AG09309 (cell line): Measurements from ENCODE around the gene C6orf62.
A peak's percentile ranks its signal among the peaks of the same experiment; 100 is the strongest.
"Not testable (repeated sequence)": the region's sequence is repeated elsewhere in the genome, so short reads cannot be mapped to it uniquely, and the experiment has no call there.

Experiments used
- DNase-seq: peaks from one replicate; pipeline ENCODE4 v3.0.0-alpha.2; 2010; ENCODE audit warnings: low read depth
- H3K4me3 ChIP-seq: 2 replicates; pipeline ENCODE4 v1.5.1; 2011; ENCODE audit warnings: mild to moderate bottlenecking, low read depth, low read length, moderate library complexity; ENCODE audit not compliant: control insufficient read depth
- TF ChIP-seq, protein P1 (sequence below): IDR thresholded peaks from 2 replicates; pipeline ENCODE4 v1.5.1; 2011; ENCODE audit warnings: mild to moderate bottlenecking, low read depth, low read length, inconsistent platforms; ENCODE audit not compliant: insufficient read depth, control insufficient read depth; ENCODE audit errors: missing control alignments

The C6orf62 gene

DNA sequence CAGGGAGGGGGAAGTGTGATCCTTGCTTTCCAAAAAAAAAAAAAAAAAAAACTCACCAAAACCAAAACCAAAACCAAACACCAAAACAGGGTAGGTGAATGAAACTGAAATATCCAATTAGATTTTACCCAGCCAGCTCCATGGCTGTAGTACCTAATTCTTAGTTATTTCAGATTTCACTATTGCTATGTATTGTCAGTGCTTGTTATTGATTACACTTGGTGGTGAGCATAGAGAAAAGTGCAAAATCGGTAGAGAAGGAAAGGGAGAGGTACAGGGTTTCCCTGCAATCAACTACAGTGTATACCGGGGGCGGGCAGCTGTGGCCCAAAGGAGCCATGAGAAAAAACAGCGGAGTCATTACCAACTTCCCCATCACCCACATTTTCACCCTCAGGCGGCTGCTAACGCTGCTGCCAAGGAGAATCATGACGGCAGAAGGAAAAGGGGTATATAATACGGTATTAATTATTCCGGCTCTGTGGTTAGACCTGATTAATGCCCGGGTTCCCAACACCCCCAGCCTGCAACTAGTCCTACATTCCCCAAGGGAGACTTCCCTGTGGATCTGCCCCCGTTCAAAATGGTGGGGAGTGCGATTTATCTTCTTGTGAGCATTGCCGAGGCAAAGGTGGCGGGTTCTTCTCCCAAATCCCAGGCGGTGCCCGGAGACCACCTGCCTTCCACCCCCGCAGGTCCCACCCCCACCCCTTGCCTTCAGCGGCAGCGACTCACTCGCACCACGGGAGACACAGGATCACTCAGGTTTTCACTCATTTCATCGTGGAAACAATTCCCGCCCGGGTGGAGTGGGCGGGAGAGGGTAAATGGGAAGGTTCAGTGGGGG is at the start of gene C6orf62:
TSS of gene C6orf62 (minus strand) at position 30 of the 847 bp plus-strand sequence. CDS start 486 bp downstream, outside the sequence.
- TF ChIP-seq, protein P1, sequence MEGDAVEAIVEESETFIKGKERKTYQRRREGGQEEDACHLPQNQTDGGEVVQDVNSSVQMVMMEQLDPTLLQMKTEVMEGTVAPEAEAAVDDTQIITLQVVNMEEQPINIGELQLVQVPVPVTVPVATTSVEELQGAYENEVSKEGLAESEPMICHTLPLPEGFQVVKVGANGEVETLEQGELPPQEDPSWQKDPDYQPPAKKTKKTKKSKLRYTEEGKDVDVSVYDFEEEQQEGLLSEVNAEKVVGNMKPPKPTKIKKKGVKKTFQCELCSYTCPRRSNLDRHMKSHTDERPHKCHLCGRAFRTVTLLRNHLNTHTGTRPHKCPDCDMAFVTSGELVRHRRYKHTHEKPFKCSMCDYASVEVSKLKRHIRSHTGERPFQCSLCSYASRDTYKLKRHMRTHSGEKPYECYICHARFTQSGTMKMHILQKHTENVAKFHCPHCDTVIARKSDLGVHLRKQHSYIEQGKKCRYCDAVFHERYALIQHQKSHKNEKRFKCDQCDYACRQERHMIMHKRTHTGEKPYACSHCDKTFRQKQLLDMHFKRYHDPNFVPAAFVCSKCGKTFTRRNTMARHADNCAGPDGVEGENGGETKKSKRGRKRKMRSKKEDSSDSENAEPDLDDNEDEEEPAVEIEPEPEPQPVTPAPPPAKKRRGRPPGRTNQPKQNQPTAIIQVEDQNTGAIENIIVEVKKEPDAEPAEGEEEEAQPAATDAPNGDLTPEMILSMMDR = no peak
- no peak for DNase-seq
- H3K4me3 ChIP-seq = peak within 1 kb of the TSS; percentile 98

DNA sequence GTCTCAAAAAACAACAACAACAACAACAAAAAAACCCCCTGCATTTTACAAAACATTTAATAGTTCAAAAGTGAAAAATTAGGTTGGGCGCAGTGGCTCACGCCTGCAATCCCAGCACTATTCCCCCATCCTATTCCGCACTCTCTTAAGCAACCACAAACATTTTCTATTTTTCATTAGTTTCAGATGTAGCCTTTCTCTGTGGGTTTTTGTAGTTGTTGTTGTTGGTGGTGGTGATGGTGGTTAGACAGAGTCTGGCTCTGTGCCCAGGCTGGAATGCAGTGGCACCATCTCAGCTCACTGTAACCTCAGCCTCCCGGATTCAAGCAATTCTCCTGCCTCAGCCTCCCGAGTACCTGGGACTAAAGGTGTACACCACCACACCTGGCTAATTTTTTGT is 49.4 kb upstream of the C6orf62 start:
- no peak overlapping the region for H3K4me3 ChIP-seq
- DNase-seq = no peak
- TF ChIP-seq, protein P1 = no peak

DNA sequence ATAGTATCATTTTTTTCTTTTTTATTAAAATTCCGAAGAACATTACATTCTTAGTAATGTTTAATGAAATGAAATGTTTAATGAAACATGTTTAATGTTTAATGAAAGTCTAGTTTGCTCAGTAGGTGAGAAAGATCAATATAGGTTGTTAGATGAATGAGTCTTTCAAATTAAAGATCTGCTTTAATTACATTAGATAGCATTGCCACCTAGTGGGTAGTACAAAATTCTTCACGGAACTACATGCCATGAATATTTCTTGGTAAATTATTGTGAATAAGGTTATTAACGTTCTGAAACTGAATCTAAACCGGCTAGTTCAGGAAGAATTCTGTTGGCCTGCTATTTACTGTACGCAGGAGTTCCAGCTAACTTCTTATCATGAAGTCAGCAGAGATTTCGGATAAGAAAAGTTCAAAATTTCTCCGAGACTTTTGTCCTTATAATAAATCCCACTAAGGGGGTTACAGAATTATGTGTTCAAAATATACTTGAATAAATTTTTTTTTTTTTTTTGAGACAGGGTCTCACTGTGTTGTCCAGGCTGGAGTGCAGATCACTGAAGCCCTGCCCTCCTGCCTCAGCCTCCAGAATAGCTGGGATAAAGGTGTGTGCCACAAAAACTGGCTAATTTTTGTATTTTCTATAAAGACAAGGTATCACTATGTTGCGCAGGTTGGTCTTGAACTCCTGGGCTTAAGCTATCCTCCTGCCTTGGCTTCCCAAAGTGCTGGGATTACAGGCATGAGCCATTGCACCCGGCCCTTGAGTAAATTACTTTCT is 47.9 kb upstream of the C6orf62 start:
- no peak for DNase-seq
- H3K4me3 ChIP-seq = no peak overlapping the region
- TF ChIP-seq, protein P1 = peak; percentile 39

DNA sequence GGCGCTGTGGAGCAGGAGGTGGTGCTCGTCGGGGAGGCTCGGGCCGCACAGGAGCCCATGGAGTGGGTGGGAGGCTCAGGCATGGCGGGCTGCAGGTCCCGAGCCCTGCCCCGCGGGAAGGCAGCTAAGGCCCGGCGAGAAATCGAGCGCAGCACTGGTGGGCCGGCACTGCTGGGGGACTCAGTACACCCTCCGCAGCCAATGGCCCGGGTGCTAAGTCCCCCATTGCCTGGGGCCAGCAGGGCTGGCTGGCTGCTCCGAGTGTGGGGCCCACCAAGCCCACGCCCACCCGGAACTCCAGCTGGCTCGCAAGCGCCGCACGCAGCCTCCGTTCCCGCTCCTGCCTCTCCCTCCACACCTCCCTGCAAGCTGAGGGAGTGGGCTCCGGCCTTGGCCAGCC is 47.0 kb upstream of the C6orf62 start:
- not testable (repeated sequence) for H3K4me3 ChIP-seq, DNase-seq

DNA sequence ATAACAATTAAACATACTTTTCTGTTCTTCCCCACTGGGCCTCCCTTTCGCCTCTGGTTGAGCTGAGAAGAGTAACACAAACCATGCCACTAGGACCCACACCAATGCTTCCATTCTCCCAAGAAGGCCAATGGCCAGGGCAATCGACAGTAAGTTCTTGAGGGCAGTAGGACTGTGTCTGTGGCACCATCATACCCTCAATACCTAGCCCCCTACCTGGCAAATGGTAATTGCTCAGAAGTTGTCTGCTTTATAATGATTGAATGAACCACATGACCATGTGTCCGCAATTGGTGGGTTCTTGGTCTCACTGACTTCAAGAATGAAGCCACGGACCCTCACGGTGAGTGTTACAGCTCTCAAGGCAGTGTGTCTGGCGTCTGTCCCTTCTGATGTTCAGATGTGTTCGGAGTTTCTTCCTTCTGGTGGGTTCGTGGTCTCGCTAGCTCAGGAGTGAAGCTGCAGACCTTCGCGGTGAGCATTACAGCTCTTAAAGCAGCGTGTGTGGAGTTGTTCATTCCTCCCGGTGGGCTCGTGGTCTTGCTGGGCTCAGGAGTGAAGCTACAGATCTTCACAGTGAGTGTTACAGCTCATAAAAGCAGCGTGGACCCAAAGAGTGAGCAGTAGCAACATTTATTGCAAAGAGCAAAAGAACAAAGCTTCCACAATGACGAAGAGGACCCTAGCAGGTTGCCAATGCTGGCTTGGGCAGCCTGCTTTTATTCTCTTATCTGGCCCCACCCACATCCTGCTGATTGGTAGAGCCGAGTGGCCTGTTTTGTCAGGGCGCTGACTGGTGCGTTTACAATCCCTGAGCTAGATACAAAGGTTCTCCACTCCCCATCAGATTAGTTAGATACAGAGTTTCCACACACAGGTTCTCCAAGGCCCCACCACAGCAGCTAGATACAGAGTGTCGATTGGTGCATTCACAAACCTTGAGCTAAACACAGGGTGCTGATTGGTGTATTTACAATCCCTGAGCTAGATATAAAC is 46.2 kb upstream of the C6orf62 start:
- H3K4me3 ChIP-seq = not testable (repeated sequence)

DNA sequence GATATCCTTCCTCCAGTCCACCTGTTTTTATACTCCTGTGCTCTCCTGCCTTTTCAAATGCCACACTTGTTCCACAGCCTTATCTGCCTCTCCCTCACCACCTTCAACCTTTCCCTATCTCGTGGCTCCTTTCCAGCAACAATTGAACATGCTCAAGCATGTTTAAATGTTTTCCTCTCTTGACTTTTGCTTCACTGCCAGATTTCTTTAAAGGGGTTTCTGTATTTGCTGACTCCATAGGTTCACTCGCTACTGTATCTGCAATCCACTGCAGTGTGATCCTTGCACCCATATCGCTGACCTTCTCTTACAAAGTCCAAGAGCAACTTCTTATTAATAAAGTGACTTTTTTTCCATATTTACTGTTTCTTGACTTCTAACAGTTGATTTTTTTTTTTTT is 44.6 kb upstream of the C6orf62 start:
- no peak overlapping the region for H3K4me3 ChIP-seq
- DNase-seq = no peak
- TF ChIP-seq, protein P1 = no peak

More for the DNA sequence above, 46.2 kb upstream of the C6orf62 start:
- DNase-seq = not testable (repeated sequence)

DNA sequence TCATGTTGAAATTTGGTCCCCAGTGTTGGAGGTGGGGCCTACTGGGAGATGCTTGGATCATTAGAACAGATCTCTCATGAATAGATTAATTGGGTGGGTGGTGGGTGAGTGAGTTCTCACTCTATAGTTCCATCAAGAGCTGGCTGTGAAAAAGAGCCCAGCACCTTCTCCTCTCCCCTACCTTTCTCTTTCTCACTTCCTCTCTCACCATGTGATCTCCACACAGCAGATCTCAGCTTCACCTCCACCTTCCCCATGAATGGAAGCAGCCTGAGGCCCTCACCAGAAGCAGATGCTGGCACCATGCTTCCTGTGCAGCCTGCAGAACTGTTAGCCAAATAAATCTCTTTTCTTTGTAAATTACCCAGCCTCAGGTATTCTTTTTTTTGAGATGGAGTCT is 42.9 kb upstream of the C6orf62 start:
- DNase-seq = no peak
- no peak overlapping the region for H3K4me3 ChIP-seq
- TF ChIP-seq, protein P1 = no peak
